H9 (cell line): ENCODE results near the gene KRTAP10-5. TPM values are rescaled to one million over a fixed set of nuclear protein-coding genes. Genes with fewer than 3 reads are reported as not detected.
"Not testable (repeated sequence)": the region's sequence is repeated elsewhere in the genome, so short reads cannot be mapped to it uniquely, and the experiment has no call there.

Source experiments
- DNase-seq: peaks from one replicate; pipeline ENCODE4 v3.0.0-alpha.2; 2017
- H2AFZ ChIP-seq: one replicate; pipeline ENCODE4 v1.6.1; 2013; ENCODE audit warnings: mild to moderate bottlenecking, low read length, control low read depth, moderate library complexity
- H2AK5ac ChIP-seq: 2 replicates; pipeline ENCODE4 v1.6.1; 2013; ENCODE audit warnings: low read length, control low read depth, mixed read lengths; ENCODE audit not compliant: insufficient read length
- H2BK120ac ChIP-seq: one replicate; pipeline ENCODE4 v1.6.1; 2013; ENCODE audit warnings: low read depth, mild to moderate bottlenecking, low read length, control low read depth, inconsistent platforms; ENCODE audit not compliant: poor library complexity, severe bottlenecking
- H2BK12ac ChIP-seq: 2 replicates; pipeline ENCODE4 v1.6.1; 2013; ENCODE audit warnings: low read length, control low read depth, mixed read lengths, low read depth; ENCODE audit not compliant: insufficient read length
- H2BK15ac ChIP-seq: 2 replicates; pipeline ENCODE4 v1.6.1; 2013; ENCODE audit warnings: low read depth, low read length, control low read depth
- H2BK20ac ChIP-seq: one replicate; pipeline ENCODE4 v1.6.1; 2013; ENCODE audit warnings: low read depth, mild to moderate bottlenecking, low read length, control low read depth, inconsistent platforms; ENCODE audit not compliant: poor library complexity, severe bottlenecking
- H2BK5ac ChIP-seq: 2 replicates; pipeline ENCODE4 v1.6.1; 2013; ENCODE audit warnings: low read length, control low read depth, mixed read lengths; ENCODE audit not compliant: insufficient read length
- H3K14ac ChIP-seq: 2 replicates; pipeline ENCODE4 v1.6.1; 2013; ENCODE audit warnings: low read length, control low read depth; ENCODE audit not compliant: insufficient read depth
- H3K18ac ChIP-seq: 2 replicates; pipeline ENCODE4 v1.6.1; 2013; ENCODE audit warnings: low read depth, mild to moderate bottlenecking, mixed read lengths, low read length, control low read depth; ENCODE audit not compliant: insufficient read length
- H3K23ac ChIP-seq: 2 replicates; pipeline ENCODE4 v1.6.1; 2013; ENCODE audit warnings: low read length, control low read depth, mixed read lengths, low read depth; ENCODE audit not compliant: insufficient read length
- H3K23me2 ChIP-seq: 2 replicates; pipeline ENCODE4 v1.6.1; 2013; ENCODE audit warnings: low read depth, mild to moderate bottlenecking, mixed read lengths, low read length, control low read depth; ENCODE audit not compliant: insufficient read length, poor library complexity, severe bottlenecking
- H3K27ac ChIP-seq: 2 replicates; pipeline ENCODE4 v1.5.1; 2013; ENCODE audit warnings: low read length, control low read depth, mixed read lengths, low read depth; ENCODE audit not compliant: insufficient read length
- H3K27me3 ChIP-seq: 2 replicates; pipeline ENCODE4 v1.6.1; 2013; ENCODE audit warnings: low read length, control low read depth, inconsistent platforms; ENCODE audit not compliant: insufficient read depth
- H3K4ac ChIP-seq: 2 replicates; pipeline ENCODE4 v1.6.1; 2013; ENCODE audit warnings: low read depth, mild to moderate bottlenecking, control low read depth, inconsistent platforms, low read length, moderate library complexity
- H3K4me1 ChIP-seq: 2 replicates; pipeline ENCODE4 v1.6.1; 2013; ENCODE audit warnings: low read length, control low read depth, inconsistent platforms; ENCODE audit not compliant: insufficient read depth
- H3K4me2 ChIP-seq: 2 replicates; pipeline ENCODE4 v1.6.1; 2013; ENCODE audit warnings: low read length, control low read depth, mixed read lengths; ENCODE audit not compliant: insufficient read length, insufficient read depth
- H3K56ac ChIP-seq: 2 replicates; pipeline ENCODE4 v1.6.1; 2013; ENCODE audit warnings: low read depth, mild to moderate bottlenecking, mixed read lengths, low read length, control low read depth; ENCODE audit not compliant: insufficient read length
- H3K79me1 ChIP-seq: 2 replicates; pipeline ENCODE4 v1.6.1; 2013; ENCODE audit warnings: low read depth, mild to moderate bottlenecking, moderate library complexity, low read length, control low read depth, inconsistent platforms; ENCODE audit not compliant: insufficient read depth, poor library complexity, severe bottlenecking
- H3K79me2 ChIP-seq: 2 replicates; pipeline ENCODE4 v1.6.1; 2013; ENCODE audit warnings: low read length, control low read depth, inconsistent platforms; ENCODE audit not compliant: insufficient read depth
- H3K9ac ChIP-seq: 2 replicates; pipeline ENCODE4 v1.6.1; 2013; ENCODE audit warnings: low read length, control low read depth, mixed read lengths; ENCODE audit not compliant: insufficient read length; ENCODE audit errors: extremely low read depth
- H3K9me3 ChIP-seq: one replicate; pipeline ENCODE4 v1.6.1; 2013; ENCODE audit warnings: low read depth, low read length, inconsistent platforms; ENCODE audit not compliant: control insufficient read depth
- H3T11ph ChIP-seq: one replicate; pipeline ENCODE4 v1.6.1; 2013; ENCODE audit warnings: mild to moderate bottlenecking, low read length, control low read depth, inconsistent platforms
- H4K20me1 ChIP-seq: one replicate; pipeline ENCODE4 v1.6.1; 2013; ENCODE audit not compliant: control insufficient read depth, insufficient read length, insufficient read depth
- H4K5ac ChIP-seq: 2 replicates; pipeline ENCODE4 v1.6.1; 2013; ENCODE audit warnings: low read depth, mild to moderate bottlenecking, mixed read lengths, low read length, control low read depth; ENCODE audit not compliant: insufficient read length
- H4K8ac ChIP-seq: replicated peaks from 2 replicates; pipeline ENCODE4 v1.6.1; 2013; ENCODE audit warnings: low read length, control low read depth, mixed read lengths, low read depth; ENCODE audit not compliant: insufficient read length
- H4K91ac ChIP-seq: 2 replicates; pipeline ENCODE4 v1.6.1; 2013; ENCODE audit warnings: low read depth, mild to moderate bottlenecking, moderate library complexity, mixed read lengths, low read length, control low read depth; ENCODE audit not compliant: insufficient read length
- H3K27ac Mint-ChIP-seq, 3 experiments: 2 replicates in 2 of 3; 3 replicates in 1 of 3; pipeline ENCODE4 v1.8.0; 2020 to 2021; ENCODE audit warnings: mixed read lengths in 3 of 3, mild to moderate bottlenecking in 1 of 3, moderate library complexity in 1 of 3
- H3K27me3 Mint-ChIP-seq: 2 replicates; pipeline ENCODE4 v1.8.0; 2021; ENCODE audit warnings: low read depth, mild to moderate bottlenecking, moderate library complexity, mixed read lengths
- H3K36me3 Mint-ChIP-seq, 3 experiments: 2 replicates in 2 of 3; 3 replicates in 1 of 3; pipeline ENCODE4 v1.8.0; 2020 to 2021; ENCODE audit warnings: low read depth in 3 of 3, mixed read lengths in 3 of 3; ENCODE audit not compliant: insufficient read depth in 1 of 3
- H3K4me1 Mint-ChIP-seq, 2 experiments: 2 replicates each; pipeline ENCODE4 v1.8.0; 2020; ENCODE audit warnings: mixed read lengths in 2 of 2
- H3K4me3 Mint-ChIP-seq, 2 experiments: 2 replicates in 1 of 2; 3 replicates in 1 of 2; pipeline ENCODE4 v1.8.0; 2020 to 2021; ENCODE audit warnings: mild to moderate bottlenecking in 2 of 2, mixed read lengths in 2 of 2, moderate library complexity in 1 of 2
- H3K9me3 Mint-ChIP-seq, 2 experiments: 2 replicates in 1 of 2; 3 replicates in 1 of 2; pipeline ENCODE4 v1.8.0; 2020; ENCODE audit warnings: mild to moderate bottlenecking in 2 of 2, mixed read lengths in 2 of 2, moderate library complexity in 1 of 2
- CTCF ChIP-seq: fragments of 200-600 bp; sonication (generic); conservative IDR thresholded peaks from 3 replicates; pipeline ENCODE4 v1.8.0; 2021; ENCODE audit warnings: antibody characterized with exemption, mild to moderate bottlenecking
- WGBS: extraction: QIAGEN DNeasy Blood & Tissue Kit; methylation state at CpG from one replicate; pipeline ENCODE4 v1.1.7; 2013; ENCODE audit warnings: missing lambda C conversion rate, low lambda C conversion rate, mixed read lengths; ENCODE audit not compliant: insufficient read length; ENCODE audit errors: extremely low coverage; 5-methylcytosine and 5-hydroxymethylcytosine counted together
- total RNA-seq: library from RNA; stranded (reverse); gene quantifications from 2 replicates; pipeline ENCODE4 v1.2.1, GENCODE V29; 2021

The KRTAP10-5 gene
- total RNA-seq, 1 experiment from 2014 or later: not detected

GRCh38 chr21:44550807-44551206 is 29.6 kb downstream of the KRTAP10-5 start:
- Histone ChIP-seq H3K23ac (no peak overlapping the region), H4K20me1 (no peaks in the 10 kb centered on the region), H3K4me1 (peaks cover 6% of the 10 kb centered on the region; the same call in 1 of the 2 replicates), H3K18ac (no peak overlapping the region), H3K4ac (no peak overlapping the region), H4K5ac (no peak overlapping the region), H3K14ac (no peak overlapping the region), H2BK5ac (no peak overlapping the region), H3K27me3 (no peaks in the 10 kb centered on the region), H3K4me2 (no peak overlapping the region), H3K23me2 (no peaks in the 10 kb centered on the region), H2AK5ac (no peak overlapping the region), H2BK15ac (no peak overlapping the region), H3K9me3 (no peaks in the 10 kb centered on the region), H2BK120ac (no peak overlapping the region), H4K8ac (no peak overlapping the region), H3K9ac (no peak overlapping the region), H2BK12ac (no peak overlapping the region), H2AFZ (no peak overlapping the region), H3K27ac (no peak overlapping the region), H4K91ac (no peak overlapping the region), H2BK20ac (no peak overlapping the region), H3K79me1 (no peaks in the 10 kb centered on the region), H3K56ac (no peak overlapping the region), H3T11ph (no peak overlapping the region), H3K79me2 (no peaks in the 10 kb centered on the region)
- Mint-ChIP-seq H3K4me1 (peaks cover 42 to 54% of the 10 kb centered on the region in 2 experiments), H3K27me3 (peaks cover 3% of the 10 kb centered on the region), H3K36me3 (peaks cover 0 to 14% (median 9%) of the 10 kb centered on the region in 3 experiments; a peak in 3 of 7 replicates), H3K4me3 (no peak overlapping the region; a peak in 1 of 5 replicates), H3K9me3 (peaks cover 7 to 11% of the 10 kb centered on the region in 2 experiments; a peak in 4 of 5 replicates), H3K27ac (peak overlapping the region in 2 of 3 experiments; percentile 82 to 85; a peak in 6 of 7 replicates)
- DNase-seq: peak; percentile 25
- no peak for TF ChIP-seq CTCF
- no CpG with 5 or more reads among the region's 10 CpGs for WGBS

- not testable (repeated sequence) for H3K23ac ChIP-seq, H2BK120ac ChIP-seq, H3K14ac ChIP-seq, H3K27ac ChIP-seq, H3K4me2 ChIP-seq, H4K8ac ChIP-seq, H4K20me1 ChIP-seq, H3K27me3 Mint-ChIP-seq, H2BK20ac ChIP-seq, H3K4ac ChIP-seq, H3T11ph ChIP-seq, H2BK15ac ChIP-seq, H3K9me3 ChIP-seq, H3K79me1 ChIP-seq, H3K79me2 ChIP-seq, H2BK12ac ChIP-seq, H3K27me3 ChIP-seq, H3K18ac ChIP-seq, H2BK5ac ChIP-seq, H3K56ac ChIP-seq, H2AFZ ChIP-seq, H3K4me1 ChIP-seq, H2AK5ac ChIP-seq, H4K5ac ChIP-seq, H3K4me3 Mint-ChIP-seq, H3K9ac ChIP-seq, H3K23me2 ChIP-seq, H4K91ac ChIP-seq
- H3K4me1 Mint-ChIP-seq: peaks cover 42 to 54% of the 10 kb centered on the region in 2 experiments
- WGBS: no CpG with 5 or more reads among the region's 17 CpGs
- H3K36me3 Mint-ChIP-seq: peaks cover 0 to 18% (median 9%) of the 10 kb centered on the region in 3 experiments; a peak in 3 of 7 replicates
- peak; percentile 36 for DNase-seq
- peak overlapping the region in 1 of 3 experiments; percentile 82; a peak in 1 of 7 replicates for H3K27ac Mint-ChIP-seq
- H3K9me3 Mint-ChIP-seq: peaks cover 10 to 16% of the 10 kb centered on the region in 2 experiments; a peak in 4 of 5 replicates
Observed at GRCh38 chr21:44550285-44550684, 30.1 kb downstream of the KRTAP10-5 start.
